Right lobe of liver (tissue), 6 donors: ENCODE measurements around the gene CNN1. TPM values are rescaled to one million over a fixed set of nuclear protein-coding genes. Genes with fewer than 3 reads are reported as not detected.

Experiments used
- ATAC-seq, 4 donors: fragments of 200-7000 bp; cut with Tn5 transposase; one replicate each; pipeline ENCODE4 v1.9.1; 2020; ENCODE audit warnings: mild to moderate bottlenecking in 4 of 4, moderate library complexity in 4 of 4
- DNase-seq, 3 donors: peaks; one replicate each; pipeline ENCODE4 v3.0.0-alpha.2; 2020
- H3K27ac ChIP-seq, 3 donors: fragments of 200-600 bp; one replicate each; pipeline ENCODE4 v1.8.0; 2022
- H3K27me3 ChIP-seq, 2 donors: fragments of 200-600 bp; one replicate each; pipeline ENCODE4 v1.8.0; 2022
- H3K36me3 ChIP-seq, 4 donors: fragments of 200-600 bp; sonication (generic) in 1 of 4; one replicate each; pipeline versions ENCODE4 v1.5.1 to v1.8.0; 2017 to 2022; ENCODE audit warnings: control low read depth in 1 of 4
- H3K4me1 ChIP-seq, 4 donors: fragments of 200-600 bp; sonication (generic) in 1 of 4; one replicate each; pipeline versions ENCODE4 v1.5.1 to v1.8.0; 2017 to 2022; ENCODE audit warnings: control low read depth in 1 of 4
- H3K4me3 ChIP-seq, 3 donors: fragments of 200-600 bp; one replicate each; pipeline ENCODE4 v1.8.0; 2022
- H3K9me3 ChIP-seq, 4 donors: fragments of 200-600 bp; sonication (generic) in 1 of 4; one replicate each; pipeline versions ENCODE4 v1.5.1 to v1.8.0; 2017 to 2022; ENCODE audit warnings: control low read depth in 1 of 4
- POLR2A ChIP-seq: fragments of 450-650 bp; IDR thresholded peaks from one replicate; pipeline ENCODE4 v1.6.1; 2017; ENCODE audit warnings: antibody characterized with exemption, mild to moderate bottlenecking
- WGBS: methylation state at CpG from one replicate; pipeline ENCODE4 v1.1.6; 2018; ENCODE audit warnings: low coverage, low lambda C conversion rate; ENCODE audit not compliant: insufficient coverage; ENCODE audit errors: missing lambda C conversion rate; 5-methylcytosine and 5-hydroxymethylcytosine counted together
- intact Hi-C, 2 donors: fragments of 100-400 bp; cut with DNase I; formaldehyde crosslinking; loops; one replicate each; pipeline versions ENCODE4 v1.11.2 to v1.14.1; 2022
- total RNA-seq, 6 experiments: library from RNA; depleted of rRNA in 2 of 6; stranded (reverse); fragments of >200 nt in 2 of 6; fragmentation: NEBNext Ultra II Directional in 3 of 6; extraction: Animal tissue kit (Norgen Biotek cat#: 25700) in 3 of 6; gene quantifications; one replicate each; pipeline versions ENCODE4 v1.1.0 to v1.2.4, GENCODE V29; 2016 to 2023
- TF ChIP-seq, protein P1 (sequence below), 4 donors: fragments of 200-600 bp in 3 of 4; fragments of 450-650 bp in 1 of 4; IDR thresholded peaks; one replicate each; pipeline versions ENCODE4 v1.5.1 to v1.8.0; 2016 to 2022; ENCODE audit warnings: antibody characterized with exemption in 4 of 4, mild to moderate bottlenecking in 2 of 4
- donor health status: DM: no; HTN: yes; CAD: no.
- donor health status: DM: no; HTN: no; CAD: no.
- donor health status: DM: no; HTN: no; CAD: no.
- donor health status: DM: no; HTN: yes; CAD: no.
- donor health status: DM: no; HTN: yes; CAD: no.

The CNN1 gene
- total RNA-seq, 6 experiments from 2014 or later = 0.71 to 8.5 (median 1.0) TPM

DNA sequence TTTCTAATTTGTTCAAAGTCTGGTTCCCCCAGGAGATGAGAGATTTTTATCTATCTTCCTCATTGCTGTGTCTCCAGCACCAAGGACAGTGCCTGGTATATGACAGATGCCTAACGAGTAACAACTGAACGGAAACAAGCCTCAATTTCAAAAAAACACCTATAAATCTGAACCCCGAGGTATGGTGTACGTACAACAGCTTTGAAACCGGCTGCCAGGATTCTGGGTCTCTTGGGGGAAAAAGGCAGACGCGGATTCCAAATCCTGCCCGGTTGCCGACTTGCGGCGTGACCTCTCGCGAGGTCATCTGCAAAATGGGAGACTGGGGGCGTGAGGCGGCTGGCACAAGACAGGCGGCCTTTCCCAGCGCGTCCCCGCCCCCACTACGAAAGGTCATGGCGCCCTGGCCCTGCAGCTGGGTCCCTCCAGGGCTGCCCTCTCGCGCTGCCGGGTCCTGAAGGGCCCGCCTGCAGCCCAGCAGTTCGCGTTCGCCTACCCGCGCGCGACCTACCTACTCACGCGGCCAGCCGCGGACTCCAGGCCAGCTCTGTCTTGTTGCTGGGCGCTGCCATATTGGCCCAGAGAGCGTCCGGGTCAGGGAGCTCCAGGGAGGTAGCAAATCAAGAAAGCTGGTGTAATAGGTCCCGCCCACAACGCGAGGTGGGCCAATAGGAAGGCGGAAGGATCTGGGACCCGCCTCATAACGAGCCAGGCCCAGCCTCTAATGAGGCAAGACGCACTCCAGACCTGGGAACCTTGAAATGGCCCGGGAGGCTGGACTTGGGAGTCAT is 9.9 kb upstream of the CNN1 start, which contains the start of gene ECSIT:
TSS of gene ECSIT (minus strand) at position 584 of the 791 bp plus-strand sequence. CDS start 9,964 bp downstream, outside the sequence.
- 0% methylated on average over 13 of the region's 47 CpGs for WGBS
- TF ChIP-seq, protein P1, sequence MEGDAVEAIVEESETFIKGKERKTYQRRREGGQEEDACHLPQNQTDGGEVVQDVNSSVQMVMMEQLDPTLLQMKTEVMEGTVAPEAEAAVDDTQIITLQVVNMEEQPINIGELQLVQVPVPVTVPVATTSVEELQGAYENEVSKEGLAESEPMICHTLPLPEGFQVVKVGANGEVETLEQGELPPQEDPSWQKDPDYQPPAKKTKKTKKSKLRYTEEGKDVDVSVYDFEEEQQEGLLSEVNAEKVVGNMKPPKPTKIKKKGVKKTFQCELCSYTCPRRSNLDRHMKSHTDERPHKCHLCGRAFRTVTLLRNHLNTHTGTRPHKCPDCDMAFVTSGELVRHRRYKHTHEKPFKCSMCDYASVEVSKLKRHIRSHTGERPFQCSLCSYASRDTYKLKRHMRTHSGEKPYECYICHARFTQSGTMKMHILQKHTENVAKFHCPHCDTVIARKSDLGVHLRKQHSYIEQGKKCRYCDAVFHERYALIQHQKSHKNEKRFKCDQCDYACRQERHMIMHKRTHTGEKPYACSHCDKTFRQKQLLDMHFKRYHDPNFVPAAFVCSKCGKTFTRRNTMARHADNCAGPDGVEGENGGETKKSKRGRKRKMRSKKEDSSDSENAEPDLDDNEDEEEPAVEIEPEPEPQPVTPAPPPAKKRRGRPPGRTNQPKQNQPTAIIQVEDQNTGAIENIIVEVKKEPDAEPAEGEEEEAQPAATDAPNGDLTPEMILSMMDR (IDR thresholded peaks at IDR 0.05) = no peak
- TF ChIP-seq POLR2A = peak; percentile 57

GRCh38 chr19:11530432-11530831 is 8.2 kb upstream of the CNN1 start:
- 36% methylated on average over 5 of the region's 9 CpGs for WGBS
- ATAC-seq (peak; percentile 51 to 68 (median 66)), DNase-seq (peak; percentile 79 to 88 (median 88))
- no peak for TF ChIP-seq POLR2A
- TF ChIP-seq, protein P1 (IDR thresholded peaks at IDR 0.05) = peak in 2 of 4 donors; percentile 40 to 50
- intact Hi-C loops = no loop called here
- Histone ChIP-seq H3K27ac (no peak overlapping the region), H3K4me3 (no peak overlapping the region), H3K27me3 (no peaks in the 10 kb centered on the region), H3K4me1 (peaks cover 0 to 15% (median 4%) of the 10 kb centered on the region in 4 donors), H3K36me3 (no peaks in the 10 kb centered on the region), H3K9me3 (no peaks in the 10 kb centered on the region)

More for the DNA sequence above, 9.9 kb upstream of the CNN1 start, which contains the start of gene ECSIT:
- Histone ChIP-seq H3K27me3 (no peaks in the 10 kb centered on the region), H3K4me1 (peaks cover 0 to 15% (median 4%) of the 10 kb centered on the region in 4 donors), H3K4me3 (peak within 1 kb of the TSS; percentile 81 to 84 (median 84)), H3K36me3 (no peaks in the 10 kb centered on the region), H3K9me3 (no peaks in the 10 kb centered on the region), H3K27ac (peak within 1 kb of the TSS; percentile 64 to 86 (median 83))
- peak; percentile 97 to 99 (median 98) for ATAC-seq
- peak; percentile 95 to 98 (median 97) for DNase-seq
- intact Hi-C loops = no loop called here

GRCh38 chr19:11534538-11534937 is 4.1 kb upstream of the CNN1 start:
- Histone ChIP-seq H3K27ac (no peak overlapping the region), H3K27me3 (peaks cover 0 to 6% of the 10 kb centered on the region in 2 donors), H3K9me3 (no peaks in the 10 kb centered on the region), H3K36me3 (no peaks in the 10 kb centered on the region), H3K4me3 (no peak overlapping the region), H3K4me1 (no peaks in the 10 kb centered on the region)
- ATAC-seq (no peak), DNase-seq (no peak)
- no peak for TF ChIP-seq POLR2A
- intact Hi-C loops = no loop called here
- WGBS = 63% methylated on average over 1 of the region's 1 CpG

- ATAC-seq = no peak
- WGBS = 51% methylated on average over 5 of the region's 5 CpGs
- TF ChIP-seq POLR2A = no peak
- TF ChIP-seq, protein P1 (IDR thresholded peaks at IDR 0.05) = no peak
- Histone ChIP-seq H3K36me3 (no peaks in the 10 kb centered on the region), H3K9me3 (no peaks in the 10 kb centered on the region), H3K27ac (no peak overlapping the region), H3K27me3 (peaks cover 0 to 9% of the 10 kb centered on the region in 2 donors), H3K4me3 (no peak overlapping the region), H3K4me1 (no peaks in the 10 kb centered on the region)
- DNase-seq = no peak
- intact Hi-C loops = no loop called here
Measured at GRCh38 chr19:11534948-11535347, 3.7 kb upstream of the CNN1 start.
